ENCODE data around the gene FAM50A.

DNA sequence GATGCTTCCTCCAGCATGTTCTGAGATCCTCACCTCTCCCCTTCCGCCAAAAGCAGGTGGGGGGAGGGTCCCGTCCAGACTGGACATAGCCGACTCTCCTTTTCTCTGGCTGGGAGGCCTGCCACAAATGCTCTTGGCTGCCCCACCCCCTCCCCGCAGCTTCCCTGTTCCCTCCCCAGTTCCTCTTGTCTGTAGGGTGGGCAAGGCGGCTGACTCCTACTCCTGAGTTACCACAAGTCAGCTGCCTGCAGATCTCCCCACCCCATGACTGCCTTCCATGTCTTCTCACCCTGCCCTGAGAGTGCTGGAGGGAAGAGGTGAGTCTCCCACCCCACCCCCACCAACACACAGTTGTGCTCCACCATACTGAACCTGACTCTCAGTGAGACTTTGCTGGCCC, 12.6 kb upstream of the FAM50A start:
- TF ChIP-seq EP300 (IDR thresholded peaks at IDR 0.05): no peak
- TF ChIP-seq, protein P1, sequence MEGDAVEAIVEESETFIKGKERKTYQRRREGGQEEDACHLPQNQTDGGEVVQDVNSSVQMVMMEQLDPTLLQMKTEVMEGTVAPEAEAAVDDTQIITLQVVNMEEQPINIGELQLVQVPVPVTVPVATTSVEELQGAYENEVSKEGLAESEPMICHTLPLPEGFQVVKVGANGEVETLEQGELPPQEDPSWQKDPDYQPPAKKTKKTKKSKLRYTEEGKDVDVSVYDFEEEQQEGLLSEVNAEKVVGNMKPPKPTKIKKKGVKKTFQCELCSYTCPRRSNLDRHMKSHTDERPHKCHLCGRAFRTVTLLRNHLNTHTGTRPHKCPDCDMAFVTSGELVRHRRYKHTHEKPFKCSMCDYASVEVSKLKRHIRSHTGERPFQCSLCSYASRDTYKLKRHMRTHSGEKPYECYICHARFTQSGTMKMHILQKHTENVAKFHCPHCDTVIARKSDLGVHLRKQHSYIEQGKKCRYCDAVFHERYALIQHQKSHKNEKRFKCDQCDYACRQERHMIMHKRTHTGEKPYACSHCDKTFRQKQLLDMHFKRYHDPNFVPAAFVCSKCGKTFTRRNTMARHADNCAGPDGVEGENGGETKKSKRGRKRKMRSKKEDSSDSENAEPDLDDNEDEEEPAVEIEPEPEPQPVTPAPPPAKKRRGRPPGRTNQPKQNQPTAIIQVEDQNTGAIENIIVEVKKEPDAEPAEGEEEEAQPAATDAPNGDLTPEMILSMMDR (IDR thresholded peaks at IDR 0.05): no peak
